Breast epithelium (tissue), 4 donors: ENCODE data around the gene CNKSR1. TPM values are rescaled to one million over a fixed set of nuclear protein-coding genes. Genes with fewer than 3 reads are reported as not detected.

Experiments used
- DNase-seq, 2 donors: peaks; one replicate each; pipeline ENCODE4 v3.0.0-alpha.2; 2019; ENCODE audit warnings: low spot score in 2 of 2
- H3K27ac ChIP-seq, 2 donors: fragments of 200-600 bp; sonication (generic) in 1 of 2; one replicate each; pipeline ENCODE4 v1.5.1; 2016 to 2019; ENCODE audit warnings: mild to moderate bottlenecking in 1 of 2
- H3K27me3 ChIP-seq, 2 donors: fragments of 200-600 bp; sonication (generic) in 1 of 2; one replicate each; pipeline versions ENCODE4 v1.5.1 to v1.6.0; 2017 to 2019; ENCODE audit warnings: control low read depth in 1 of 2, mild to moderate bottlenecking in 1 of 2
- H3K36me3 ChIP-seq: fragments of 200-600 bp; one replicate; pipeline ENCODE4 v1.5.1; 2019
- H3K4me1 ChIP-seq, 2 donors: fragments of 200-600 bp; sonication (generic); one replicate each; pipeline ENCODE4 v1.5.1; 2016 to 2019; ENCODE audit warnings: control low read depth in 1 of 2
- H3K4me3 ChIP-seq, 3 donors: fragments of 200-600 bp; sonication (generic); 1 replicate in 2 of 3; 2 replicates in 1 of 3; pipeline ENCODE4 v1.5.1; 2016 to 2019; ENCODE audit warnings: mild to moderate bottlenecking in 3 of 3, moderate library complexity in 2 of 3
- H3K9me3 ChIP-seq, 2 donors: fragments of 200-600 bp; sonication (generic) in 1 of 2; one replicate each; pipeline ENCODE4 v1.5.1; 2016 to 2019; ENCODE audit warnings: control low read depth in 1 of 2
- CTCF ChIP-seq, 3 donors: fragments of 450-650 bp; IDR thresholded peaks; one replicate each; pipeline ENCODE4 v1.5.1; 2016 to 2017; ENCODE audit warnings: antibody characterized with exemption in 3 of 3, mild to moderate bottlenecking in 3 of 3, moderate library complexity in 3 of 3
- POLR2A ChIP-seq: fragments of 450-650 bp; IDR thresholded peaks from one replicate; pipeline ENCODE4 v1.6.1; 2016; ENCODE audit warnings: antibody characterized with exemption, mild to moderate bottlenecking, moderate library complexity
- POLR2AphosphoS5 ChIP-seq, 3 donors: sonication (generic); formaldehyde crosslinking; IDR thresholded peaks; one replicate each; pipeline ENCODE4 v1.6.1; 2017; ENCODE audit warnings: antibody characterized with exemption in 3 of 3
- intact Hi-C: fragments of 100-400 bp; cut with DNase I; formaldehyde crosslinking; loops from one replicate; pipeline ENCODE4 v1.15.1; 2023; ENCODE audit warnings: low total_unique reads
- total RNA-seq, 3 donors: library from RNA; depleted of rRNA; stranded (reverse); fragments of >200 nt; gene quantifications; one replicate each; pipeline ENCODE4 v1.1.0, GENCODE V29; 2016

Gene CNKSR1
- total RNA-seq, 3 donors from 2014 or later = 2.2 to 28.2 (median 22.3) TPM

- intact Hi-C loops = loop anchor here (10.0 kb wide), 1 partner anchor 52 kb away; no protein-coding TSS in a partner anchor
- peak overlapping the region in 1 of 2 donors; percentile 73 for H3K27ac ChIP-seq
- peak overlapping the region; percentile 15 to 47 (median 24) for H3K4me3 ChIP-seq
These were observed 20.8 kb upstream of the CNKSR1 start for GRCh38 chr1:26156285-26157038.

GRCh38 chr1:26158271-26158907 lies 18.9 kb upstream of the CNKSR1 start:
- H3K9me3 ChIP-seq = no peaks in the 10 kb centered on the region
- H3K27ac ChIP-seq = peak overlapping the region in 1 of 2 donors; percentile 38
- H3K36me3 ChIP-seq = no peaks in the 10 kb centered on the region
- H3K4me3 ChIP-seq = peak overlapping the region; percentile 48 to 58 (median 53)
- no peaks in the 10 kb centered on the region for H3K4me1 ChIP-seq
- TF ChIP-seq CTCF (IDR thresholded peaks at IDR 0.05) = no peak
- TF ChIP-seq POLR2A = no peak
- TF ChIP-seq POLR2AphosphoS5 (IDR thresholded peaks at IDR 0.05) = no peak
- intact Hi-C loops = loop anchor here (10.0 kb wide), 1 partner anchor 54 kb away; no protein-coding TSS in a partner anchor
- DNase-seq = peak in 1 of 2 donors; percentile 19
- H3K27me3 ChIP-seq = peaks cover 4 to 19% of the 10 kb centered on the region in 2 donors

More at GRCh38 chr1:26156285-26157038, 20.8 kb upstream of the CNKSR1 start:
- DNase-seq = no peak
- Histone ChIP-seq H3K4me1 (no peaks in the 10 kb centered on the region), H3K27me3 (peaks cover 0 to 19% of the 10 kb centered on the region in 2 donors), H3K9me3 (no peaks in the 10 kb centered on the region), H3K36me3 (no peaks in the 10 kb centered on the region)
- TF ChIP-seq CTCF (IDR thresholded peaks at IDR 0.05) (no peak), POLR2AphosphoS5 (IDR thresholded peaks at IDR 0.05) (no peak), POLR2A (no peak)

GRCh38 chr1:26158908-26159742 lies 18.2 kb upstream of the CNKSR1 start, which contains the start of gene FAM110D:
Gene FAM110D (plus strand): TSS chr1:26159079. CDS start chr1:26161292, 2,213 bp downstream.
- H3K36me3 ChIP-seq = no peaks in the 10 kb centered on the region
- intact Hi-C loops = loop anchor here (10.0 kb wide), 1 partner anchor 54 kb away; no protein-coding TSS in a partner anchor
- no peak for TF ChIP-seq CTCF (IDR thresholded peaks at IDR 0.05)
- no peak for TF ChIP-seq POLR2AphosphoS5 (IDR thresholded peaks at IDR 0.05)
- no peak for TF ChIP-seq POLR2A
- no peaks in the 10 kb centered on the region for H3K4me1 ChIP-seq
- DNase-seq = peak in 1 of 2 donors; percentile 45
- H3K27me3 ChIP-seq = peaks cover 4 to 19% of the 10 kb centered on the region in 2 donors
- H3K27ac ChIP-seq = peak within 1 kb of the TSS in 1 of 2 donors; percentile 38
- H3K9me3 ChIP-seq = no peaks in the 10 kb centered on the region
- H3K4me3 ChIP-seq = peak within 1 kb of the TSS; percentile 48 to 58 (median 53)

GRCh38 chr1:26159743-26160039 lies 17.6 kb upstream of the CNKSR1 start:
- Histone ChIP-seq H3K9me3 (no peaks in the 10 kb centered on the region), H3K27me3 (peaks cover 4 to 19% of the 10 kb centered on the region in 2 donors), H3K4me3 (peak overlapping the region; percentile 48 to 58 (median 53)), H3K36me3 (no peaks in the 10 kb centered on the region), H3K4me1 (no peaks in the 10 kb centered on the region), H3K27ac (no peak overlapping the region)
- intact Hi-C loops = loop anchor here (10.0 kb wide), 2 partner anchors 55 to 75 kb away; partner anchors contain the start of gene CEP85
- TF ChIP-seq CTCF (IDR thresholded peaks at IDR 0.05) (no peak), POLR2AphosphoS5 (IDR thresholded peaks at IDR 0.05) (no peak), POLR2A (no peak)
- DNase-seq = peak in 1 of 2 donors; percentile 20
